ENCODE measurements around the gene SENP6.

GRCh38 chr6:75676377-75676776, 74.7 kb downstream of the SENP6 start:
- TF ChIP-seq CTCF (IDR thresholded peaks at IDR 0.05 in 4 of 5, conservative IDR thresholded peaks at IDR 0.05 in 1 of 5) (no peak), POLR2A (IDR thresholded peaks at IDR 0.05) (no peak)

All from gastrocnemius medialis (tissue), 4 donors.